Measurements from ENCODE around the gene NRG2.

Gene NRG2

GRCh38 chr5:139872851-139873794 lies 170.0 kb downstream of the NRG2 start:
- no peak for DNase-seq

DNA sequence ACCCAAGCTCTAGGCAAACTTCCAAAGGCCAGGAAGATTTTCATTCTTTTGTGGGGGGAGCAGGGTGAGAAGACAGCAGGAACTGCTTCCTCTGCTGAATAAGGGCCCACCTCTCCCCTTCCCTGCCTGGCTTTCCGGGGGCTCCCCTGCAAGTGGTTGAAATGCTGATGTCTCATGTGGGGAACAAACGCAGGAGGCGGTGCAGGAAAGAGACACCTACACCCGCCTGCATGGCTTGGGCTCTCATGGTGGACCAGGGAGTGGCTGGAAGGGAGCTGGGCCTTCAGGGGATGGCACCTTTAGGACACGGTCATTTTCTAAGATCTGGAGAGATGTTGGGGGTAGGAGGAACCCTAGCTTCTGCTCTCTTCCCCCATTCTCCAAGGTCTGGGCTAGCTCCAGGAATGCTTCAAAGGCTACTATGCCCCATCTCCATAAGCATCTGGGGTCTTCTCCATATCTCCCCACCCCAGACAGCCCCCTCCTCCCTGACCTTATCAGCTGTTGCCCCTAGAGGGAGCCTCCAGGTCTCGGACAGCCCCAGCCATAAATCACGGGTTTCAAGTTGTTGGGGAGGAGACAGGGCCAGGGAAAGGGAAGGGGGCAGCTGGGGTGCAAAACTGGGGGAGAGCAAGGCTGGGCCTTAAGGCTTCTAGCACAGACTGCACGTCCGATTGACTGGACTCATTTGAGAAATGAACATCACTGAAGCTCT lies 170.9 kb downstream of the NRG2 start:
- DNase-seq = no peak

GRCh38 chr5:139871614-139872013 lies 171.5 kb downstream of the NRG2 start:
- DNase-seq = no peak

- DNase-seq = no peak
Measured at GRCh38 chr5:139870677-139871076, 172.4 kb downstream of the NRG2 start.

DNA sequence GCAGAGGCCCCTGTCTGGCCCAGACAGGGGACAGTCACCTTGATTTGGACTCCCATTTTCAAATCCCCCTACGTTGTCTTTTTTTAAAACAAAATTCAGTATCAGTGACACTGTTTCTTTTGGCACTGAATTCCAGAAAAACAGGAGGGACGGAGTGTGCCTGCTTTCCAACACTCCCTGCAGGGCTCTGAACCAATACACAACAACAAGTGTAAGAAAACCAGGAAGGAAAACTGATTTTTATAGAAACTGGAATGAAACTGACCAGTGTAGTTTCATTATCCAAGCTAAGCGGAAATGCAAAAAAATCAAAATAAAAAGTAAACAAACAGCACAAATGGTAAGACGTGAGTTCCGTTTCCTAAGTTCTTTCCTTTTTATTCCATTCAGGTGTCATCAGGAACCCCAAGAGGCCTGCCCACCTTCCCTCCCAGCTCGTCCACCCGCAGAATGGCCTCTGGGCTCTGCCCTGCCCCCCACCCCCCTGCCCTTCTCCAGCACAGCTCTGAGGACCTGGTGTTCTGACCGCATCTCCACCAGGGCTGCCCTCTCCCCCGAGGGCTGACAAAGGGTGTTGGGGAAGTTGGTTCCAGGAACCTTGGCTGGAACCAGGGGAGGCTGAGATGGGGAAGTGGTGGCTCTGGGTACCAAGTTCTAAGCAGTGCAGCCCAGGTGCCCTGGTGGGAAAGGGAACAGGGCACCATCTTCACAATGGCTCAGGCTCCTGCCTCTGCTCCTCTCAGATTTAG lies 173.9 kb downstream of the NRG2 start:
- no peak for DNase-seq

DNA sequence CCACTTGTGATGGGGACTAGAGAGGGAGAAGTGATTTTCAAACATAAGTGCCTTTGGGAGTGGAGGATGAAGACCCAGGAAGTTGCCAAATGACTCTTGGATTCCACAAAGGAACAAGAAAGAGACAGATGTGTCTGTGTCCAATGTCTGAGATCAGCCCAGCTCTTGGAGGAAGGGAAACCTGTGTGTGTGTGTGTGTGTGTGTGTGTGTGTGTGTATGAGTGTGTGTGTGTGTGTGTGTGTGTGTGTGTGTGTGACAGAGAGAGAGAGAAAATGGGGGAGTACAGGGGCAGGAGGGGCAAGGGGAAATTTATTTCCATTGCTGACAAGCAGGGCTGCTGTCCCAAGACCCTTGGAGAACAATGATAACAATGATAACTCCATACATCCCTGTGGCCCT lies 175.5 kb downstream of the NRG2 start:
- DNase-seq = no peak

- no peak for DNase-seq
Measured at GRCh38 chr5:139867109-139867508, 176.0 kb downstream of the NRG2 start.

DNA sequence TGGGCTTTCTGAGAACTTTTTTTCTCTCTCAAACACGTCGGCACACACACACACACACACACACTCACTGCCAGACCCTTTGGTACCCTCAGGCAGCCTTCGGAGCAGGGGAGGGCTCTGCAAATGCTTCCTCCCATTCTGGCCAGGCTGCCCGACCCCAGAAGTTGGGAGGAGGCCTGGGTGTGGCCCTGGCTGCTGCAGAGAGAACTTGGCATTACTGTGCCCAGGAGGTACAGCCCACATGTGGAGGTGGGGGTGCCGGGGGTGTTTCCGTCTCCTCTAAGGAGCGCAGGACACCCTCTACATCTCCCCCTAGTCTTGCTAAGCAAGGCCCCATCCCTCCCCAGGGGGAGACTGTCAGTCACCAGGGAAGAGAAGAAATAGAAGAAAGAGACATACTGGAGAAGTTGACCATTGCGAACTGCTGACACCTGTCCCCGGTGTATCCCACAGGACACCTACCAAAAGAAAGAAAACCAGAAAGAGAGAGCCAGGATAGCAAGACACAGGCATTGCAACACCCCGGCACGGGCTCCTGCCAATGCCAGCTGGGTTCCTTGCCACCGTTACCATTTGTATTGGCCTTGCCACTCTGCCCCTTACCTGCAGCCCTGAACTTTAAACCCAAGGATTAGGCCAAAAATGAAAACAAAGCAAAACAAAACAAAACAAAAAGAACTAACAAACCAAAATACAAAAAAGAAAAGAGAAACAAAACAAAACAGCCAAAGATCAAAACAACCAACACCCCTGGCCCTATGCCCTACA lies 178.2 kb downstream of the NRG2 start:
- no peak for DNase-seq

GRCh38 chr5:139863855-139864558 lies 179.1 kb downstream of the NRG2 start:
- peak; percentile 81 for DNase-seq

- DNase-seq = no peak
Measured at GRCh38 chr5:139863361-139863760, 179.7 kb downstream of the NRG2 start.

- DNase-seq = no peak
Measured at GRCh38 chr5:139862803-139863202, 180.3 kb downstream of the NRG2 start.

DNA sequence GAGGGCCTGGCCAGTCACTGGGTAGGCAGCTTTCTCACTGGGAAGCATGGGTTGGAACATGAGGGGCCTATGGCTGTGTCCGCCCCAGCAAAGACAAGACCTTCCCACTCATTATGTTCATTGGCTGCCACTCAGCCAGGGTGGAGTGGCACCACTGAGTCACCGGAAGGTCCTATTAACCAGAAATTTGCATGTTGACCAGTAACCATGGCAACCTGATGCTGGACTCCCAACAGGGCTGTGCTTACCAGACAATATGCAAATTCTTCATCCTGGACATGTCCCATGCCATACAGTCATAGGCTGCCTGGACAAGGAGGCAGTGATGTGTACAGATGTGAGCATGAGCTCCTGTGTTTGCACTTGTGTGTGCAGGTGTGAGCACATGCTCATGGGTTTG lies 180.8 kb downstream of the NRG2 start:
- DNase-seq = no peak

DNA sequence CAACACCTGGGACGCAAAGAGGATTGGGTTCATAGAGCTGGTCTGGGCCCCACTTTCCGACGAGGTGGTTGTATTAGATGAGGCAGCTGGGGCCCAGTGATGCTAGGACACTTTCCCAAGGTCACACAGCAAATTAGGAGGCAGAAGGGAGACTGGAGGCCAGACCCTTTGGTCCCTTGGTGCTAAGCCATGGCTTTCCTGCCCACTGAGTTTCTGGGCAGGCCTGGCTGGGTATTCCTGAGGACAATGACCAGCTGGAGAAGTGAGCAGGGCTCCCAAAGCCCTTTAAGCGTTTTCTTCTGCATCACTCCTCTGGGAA lies 181.3 kb downstream of the NRG2 start:
- DNase-seq = no peak

GRCh38 chr5:139861021-139861888 lies 181.8 kb downstream of the NRG2 start:
- DNase-seq = no peak

GRCh38 chr5:139859013-139859412 lies 184.1 kb downstream of the NRG2 start:
- DNase-seq = no peak

- no peak for DNase-seq
Measured at GRCh38 chr5:139856714-139857113, 186.4 kb downstream of the NRG2 start.

DNA sequence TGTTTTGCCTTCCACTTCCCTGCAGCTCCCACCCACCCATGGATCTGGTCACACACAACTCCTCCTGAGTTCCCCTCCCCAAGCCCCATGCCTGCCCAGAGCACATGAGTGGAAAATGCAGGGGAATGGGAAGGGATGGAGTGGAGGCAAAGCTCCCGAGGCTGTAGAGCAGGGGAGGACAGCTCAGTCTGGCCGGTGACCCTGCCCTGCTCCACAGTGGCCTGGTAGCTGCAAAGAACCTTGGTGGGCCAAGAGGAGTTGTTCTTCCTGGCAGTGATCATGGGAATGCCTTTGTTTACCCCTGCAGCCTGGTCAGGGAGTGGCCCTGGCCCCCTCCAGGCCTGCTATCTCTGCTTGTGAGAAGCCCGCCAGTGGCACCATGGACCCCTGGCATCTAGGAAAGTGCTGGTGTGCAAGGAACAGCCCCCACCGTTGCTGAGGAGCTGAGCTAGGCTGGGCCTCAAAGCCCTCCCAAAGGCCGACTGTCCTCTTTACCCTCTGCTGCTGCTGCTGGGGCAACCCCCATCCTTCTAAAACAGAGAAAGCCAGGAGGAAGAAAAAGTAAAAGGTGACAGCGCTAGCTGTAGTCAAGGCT lies 187.1 kb downstream of the NRG2 start:
- no peak for DNase-seq

DNA sequence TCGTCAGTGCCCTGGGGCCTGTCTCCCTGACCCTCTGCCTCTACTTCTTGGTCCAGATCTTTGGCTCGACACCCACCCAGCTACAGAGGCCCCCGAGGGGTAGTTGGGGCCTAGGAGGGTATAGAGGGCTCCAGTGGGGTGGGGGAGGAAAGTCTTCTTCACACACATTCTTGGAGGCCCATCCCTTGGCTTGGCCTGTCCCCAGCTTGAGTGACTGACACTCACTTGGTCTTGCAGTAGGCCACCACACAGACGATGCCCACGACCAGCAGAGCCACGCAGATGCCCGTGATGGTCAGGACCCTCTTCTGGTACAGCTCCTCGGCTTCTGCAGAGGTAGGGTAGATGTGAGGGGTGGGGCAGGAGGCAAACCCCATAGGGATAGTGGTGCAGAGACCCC lies 187.6 kb downstream of the NRG2 start:
- no peak for DNase-seq

- DNase-seq = no peak
Measured at GRCh38 chr5:139854953-139855352, 188.1 kb downstream of the NRG2 start.

- DNase-seq = no peak
Measured at GRCh38 chr5:139854029-139854605, 189.0 kb downstream of the NRG2 start.

All from activated CD8-positive, alpha-beta memory T cell treated with anti-CD3 and anti-CD28 coated beads for 24 hours (primary cell).